Common myeloid progenitor, CD34-positive (primary cell): ENCODE measurements around the gene SORD.
A peak's percentile ranks its signal among the peaks of the same experiment; 100 is the strongest.

Experiments
- CTCF ChIA-PET: fragments of 350-600 bp; sonication (Branson Sonifier 250); formaldehyde crosslinking; loops from one replicate; lab custom pipeline; 2021; ENCODE audit warnings: antibody characterized with exemption; lab: Charles Lee
- POLR2A ChIA-PET: fragments of 350-600 bp; sonication (Branson Sonifier 250); formaldehyde crosslinking; loops from one replicate; lab custom pipeline; 2021; ENCODE audit warnings: antibody characterized with exemption; lab: Charles Lee
- DNase-seq, 3 donors: peaks; one replicate each; pipeline versions ENCODE4 v3.0.0 to v3.0.0-alpha.2; 2013
- H3K27ac ChIP-seq, 2 experiments: 1 replicate in 1 of 2; 2 replicates in 1 of 2; pipeline ENCODE4 v1.7.0; 2013; ENCODE audit warnings: inconsistent platforms in 2 of 2, low read length in 2 of 2, mild to moderate bottlenecking in 2 of 2, low read depth in 1 of 2, moderate library complexity in 1 of 2; ENCODE audit not compliant: severe bottlenecking in 2 of 2, insufficient read depth in 1 of 2, poor library complexity in 1 of 2
- H3K27me3 ChIP-seq, 5 experiments: replicated peaks in 2 of 5; 1 replicate in 3 of 5; 2 replicates in 2 of 5; pipeline versions ENCODE4 v1.6.1 to v1.7.0; 2013; ENCODE audit warnings: low read length in 4 of 5, mild to moderate bottlenecking in 2 of 5, moderate library complexity in 2 of 5, inconsistent platforms in 1 of 5; ENCODE audit not compliant: insufficient read depth in 5 of 5, control insufficient read depth in 4 of 5
- H3K36me3 ChIP-seq, 4 experiments: 1 replicate in 2 of 4; 2 replicates in 2 of 4; pipeline versions ENCODE4 v1.6.1 to v1.7.0; 2013; ENCODE audit warnings: low read length in 3 of 4, control low read depth in 1 of 4, mild to moderate bottlenecking in 1 of 4; ENCODE audit not compliant: control insufficient read depth in 4 of 4, insufficient read depth in 4 of 4
- H3K4me1 ChIP-seq, 4 experiments: 1 replicate in 3 of 4; 2 replicates in 1 of 4; pipeline versions ENCODE4 v1.6.1 to v1.7.1; 2013; ENCODE audit warnings: low read length in 3 of 4, mild to moderate bottlenecking in 3 of 4, control low read depth in 1 of 4, inconsistent platforms in 1 of 4, moderate library complexity in 1 of 4; ENCODE audit not compliant: control insufficient read depth in 4 of 4, insufficient read depth in 4 of 4; ENCODE audit errors: control extremely low read depth in 1 of 4
- H3K4me3 ChIP-seq, 7 experiments: 1 replicate in 4 of 7; 2 replicates in 3 of 7; pipeline versions ENCODE4 v1.5.1 to v1.7.0; 2013; ENCODE audit warnings: mild to moderate bottlenecking in 7 of 7, low read length in 6 of 7, moderate library complexity in 6 of 7, inconsistent platforms in 2 of 7, low read depth in 2 of 7, control low read depth in 1 of 7; ENCODE audit not compliant: insufficient read depth in 4 of 7, control insufficient read depth in 1 of 7; ENCODE audit errors: extremely low read depth in 1 of 7
- H3K9me3 ChIP-seq, 5 experiments: 1 replicate in 4 of 5; 2 replicates in 1 of 5; pipeline versions ENCODE4 v1.6.1 to v1.7.1; 2013; ENCODE audit warnings: low read length in 4 of 5, mild to moderate bottlenecking in 2 of 5, inconsistent platforms in 1 of 5, low read depth in 1 of 5, moderate library complexity in 1 of 5; ENCODE audit not compliant: control insufficient read depth in 4 of 5, insufficient read depth in 2 of 5; ENCODE audit errors: control extremely low read depth in 1 of 5
- WGBS: methylation state at CpG from one replicate; pipeline ENCODE4 v1.1.5; 2013; ENCODE audit not compliant: insufficient coverage; 5-methylcytosine and 5-hydroxymethylcytosine counted together

SORD gene

GRCh38 chr15:45112143-45112590, 89.2 kb downstream of the SORD start:
- ChIA-PET POLR2A (no interaction called here), CTCF (interaction anchor here (0.8 to 2.3 kb wide), 3 partner anchors 9 to 30 kb away, joined by 3 to 10 read pairs (median 4); no protein-coding TSS in a partner anchor)
- peak in 1 of 3 donors; percentile 30 for DNase-seq
- peaks cover 5 to 88% (median 55%) of the 10 kb centered on the region in 5 experiments for H3K27me3 ChIP-seq
- H3K4me3 ChIP-seq: peak overlapping the region in 3 of 7 experiments; percentile 40 to 55 (median 49)
- 0% methylated on average over 6 of the region's 13 CpGs for WGBS
- peaks cover 0 to 45% (median 23%) of the 10 kb centered on the region in 4 experiments for H3K4me1 ChIP-seq
- no peaks in the 10 kb centered on the region for H3K36me3 ChIP-seq
- no peaks in the 10 kb centered on the region for H3K9me3 ChIP-seq
- no peak overlapping the region for H3K27ac ChIP-seq

DNA sequence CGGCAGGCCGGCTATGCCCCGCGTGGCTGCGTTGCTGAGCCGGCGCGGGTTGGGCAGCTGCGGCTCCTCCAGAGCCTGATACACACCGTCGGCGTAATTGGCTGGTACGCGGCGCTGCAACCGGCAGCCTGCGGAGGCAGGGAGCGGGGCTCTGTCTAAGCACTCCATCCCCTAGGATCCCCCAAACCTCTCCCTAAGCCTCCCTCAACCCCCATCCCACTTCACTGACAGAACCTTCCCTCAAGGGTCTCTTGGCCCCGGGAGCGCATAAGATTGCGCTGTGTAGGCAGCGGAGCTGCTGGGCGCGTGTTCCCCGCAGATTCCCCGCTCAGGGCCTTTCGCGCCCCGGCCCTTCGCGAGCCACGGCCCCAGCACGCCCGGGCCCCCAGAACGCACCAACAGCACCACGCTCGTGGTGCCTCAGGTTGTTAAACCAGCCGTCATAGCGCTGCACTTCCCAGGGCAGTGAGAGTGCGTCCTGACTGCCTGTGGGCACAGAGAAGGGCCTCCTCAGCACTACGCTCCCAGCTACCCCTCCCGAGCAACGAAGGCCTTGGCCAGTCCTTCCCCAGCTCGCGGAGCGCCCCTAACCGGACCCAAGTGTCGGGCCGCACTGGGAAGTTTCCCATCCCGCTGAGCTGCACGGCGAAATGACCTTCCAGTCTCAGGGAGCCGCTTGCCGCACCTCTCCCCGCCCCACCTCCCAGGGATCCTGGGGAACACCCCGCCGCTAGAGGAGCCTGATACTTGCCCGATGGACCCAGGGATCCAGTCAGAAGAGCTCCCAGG, 89.8 kb downstream of the SORD start:
- peaks cover 5 to 94% (median 60%) of the 10 kb centered on the region in 5 experiments for H3K27me3 ChIP-seq
- H3K4me1 ChIP-seq: peaks cover 0 to 50% (median 26%) of the 10 kb centered on the region in 4 experiments
- DNase-seq: peak in 2 of 3 donors; percentile 11 to 44
- H3K36me3 ChIP-seq: no peaks in the 10 kb centered on the region
- H3K27ac ChIP-seq: no peak overlapping the region
- WGBS: 3% methylated on average over 47 of the region's 58 CpGs
- peak overlapping the region in 3 of 7 experiments; percentile 40 to 55 (median 49) for H3K4me3 ChIP-seq
- no peaks in the 10 kb centered on the region for H3K9me3 ChIP-seq
- CTCF ChIA-PET: interaction anchor here (0.7 to 2.3 kb wide), 4 partner anchors 8 to 145 kb away, joined by 3 to 10 read pairs (median 4); no protein-coding TSS in a partner anchor
- POLR2A ChIA-PET: no interaction called here

- POLR2A ChIA-PET: no interaction called here
- H3K36me3 ChIP-seq: no peaks in the 10 kb centered on the region
- DNase-seq: peak in 1 of 3 donors; percentile 20
- peaks cover 0 to 52% (median 29%) of the 10 kb centered on the region in 4 experiments for H3K4me1 ChIP-seq
- H3K9me3 ChIP-seq: no peaks in the 10 kb centered on the region
- H3K4me3 ChIP-seq: peak overlapping the region in 2 of 7 experiments; percentile 1 to 49
- peaks cover 5 to 90% (median 62%) of the 10 kb centered on the region in 5 experiments for H3K27me3 ChIP-seq
- H3K27ac ChIP-seq: no peak overlapping the region
- CTCF ChIA-PET: interaction anchor here (0.7 to 2.3 kb wide), 4 partner anchors 8 to 145 kb away, joined by 3 to 10 read pairs (median 4); no protein-coding TSS in a partner anchor
- WGBS: 8% methylated on average over 6 of the region's 14 CpGs
These were observed 90.5 kb downstream of the SORD start for GRCh38 chr15:45113380-45113990.

- DNase-seq: peak in 2 of 3 donors; percentile 34 to 38
- ChIA-PET CTCF (interaction anchor here (1.0 to 2.3 kb wide), 5 partner anchors 7 to 17 kb away, joined by 3 to 10 read pairs (median 5); no protein-coding TSS in a partner anchor), POLR2A (no interaction called here)
- WGBS: 1% methylated on average over 39 of the region's 42 CpGs
- H3K4me3 ChIP-seq: peak within 1 kb of the TSS in 4 of 7 experiments; percentile 15 to 55 (median 52)
- no peaks in the 10 kb centered on the region for H3K9me3 ChIP-seq
- H3K4me1 ChIP-seq: peaks cover 0 to 52% (median 29%) of the 10 kb centered on the region in 4 experiments
- H3K27me3 ChIP-seq: peaks cover 0 to 87% (median 58%) of the 10 kb centered on the region in 5 experiments
- H3K27ac ChIP-seq: no peak within 1 kb of the TSS
- H3K36me3 ChIP-seq: no peaks in the 10 kb centered on the region
These were observed 91.2 kb downstream of the SORD start, which contains the start of the genes DUOX2 and DUOXA2 for GRCh38 chr15:45114076-45114750. Gene DUOX2 (minus strand): TSS chr15:45114172. CDS start chr15:45113411, 761 bp downstream. Gene DUOXA2 (plus strand): TSS chr15:45114326. CDS start chr15:45114606, 280 bp downstream.

DNA sequence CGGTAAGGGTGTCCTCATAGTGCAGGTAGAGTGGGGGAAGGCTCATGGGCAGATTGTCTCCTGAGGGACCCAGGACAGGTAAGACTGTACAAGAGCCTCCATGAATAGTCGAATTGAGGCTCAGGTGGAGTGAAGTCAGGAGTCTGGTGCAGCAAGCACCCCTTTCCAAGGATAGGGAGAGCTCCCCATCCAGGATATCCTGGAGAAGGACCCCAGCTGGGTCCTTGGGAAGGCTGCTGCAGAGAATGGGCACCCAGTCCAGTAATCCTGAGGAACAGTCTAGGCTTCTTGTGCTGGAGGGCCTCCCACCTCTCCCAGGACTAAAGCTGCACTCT, 91.7 kb downstream of the SORD start:
- ChIA-PET POLR2A (no interaction called here), CTCF (interaction anchor here (1.1 to 1.7 kb wide), 2 partner anchors 10 to 16 kb away, joined by 3 to 5 read pairs; no protein-coding TSS in a partner anchor)
- no peak overlapping the region for H3K27ac ChIP-seq
- no peak for DNase-seq
- WGBS: 11% methylated on average over 2 of the region's 2 CpGs
- H3K4me3 ChIP-seq: peak overlapping the region in 3 of 7 experiments; percentile 28 to 53 (median 52)
- peaks cover 0 to 83% (median 57%) of the 10 kb centered on the region in 5 experiments for H3K27me3 ChIP-seq
- H3K36me3 ChIP-seq: no peaks in the 10 kb centered on the region
- H3K9me3 ChIP-seq: no peaks in the 10 kb centered on the region
- H3K4me1 ChIP-seq: peaks cover 0 to 52% (median 29%) of the 10 kb centered on the region in 4 experiments

- Histone ChIP-seq H3K27me3 (peaks cover 0 to 76% (median 51%) of the 10 kb centered on the region in 5 experiments), H3K4me1 (peaks cover 0 to 52% (median 29%) of the 10 kb centered on the region in 4 experiments), H3K9me3 (no peaks in the 10 kb centered on the region), H3K27ac (no peak overlapping the region), H3K36me3 (no peaks in the 10 kb centered on the region), H3K4me3 (no peak overlapping the region)
- ChIA-PET POLR2A (no interaction called here), CTCF (interaction anchor here (1.1 to 1.7 kb wide), 3 partner anchors 9 to 16 kb away, joined by 3 to 5 read pairs (median 5); no protein-coding TSS in a partner anchor)
- no peak for DNase-seq
- 68% methylated on average over 6 of the region's 7 CpGs for WGBS
These were observed 92.4 kb downstream of the SORD start for GRCh38 chr15:45115312-45115820.
